Prostate gland (tissue), 2 donors: ENCODE results near the gene CBFA2T3. TPM values are rescaled to one million over a fixed set of nuclear protein-coding genes. Genes with fewer than 3 reads are reported as not detected.

Experiments used
- DNase-seq: peaks from one replicate; pipeline ENCODE4 v3.0.0-alpha.2; 2019; ENCODE audit warnings: low spot score
- H3K27ac ChIP-seq, 2 donors: fragments of 200-600 bp; sonication (generic); 2 replicates each; pipeline ENCODE4 v1.5.1; 2017 to 2019
- H3K27me3 ChIP-seq: fragments of 200-600 bp; sonication (generic); replicated peaks from 2 replicates; pipeline ENCODE4 v1.5.1; 2019; ENCODE audit not compliant: insufficient read depth
- H3K36me3 ChIP-seq, 2 donors: fragments of 200-600 bp; sonication (generic); 1 replicate in 1 of 2; 2 replicates in 1 of 2; pipeline versions ENCODE4 v1.5.1 to v1.8.1; 2017 to 2019
- H3K4me1 ChIP-seq: fragments of 200-600 bp; sonication (generic); replicated peaks from 2 replicates; pipeline ENCODE4 v1.5.1; 2019
- H3K4me3 ChIP-seq, 2 donors: fragments of 200-600 bp; sonication (generic); 2 replicates each; pipeline ENCODE4 v1.5.1; 2017 to 2019
- H3K9me3 ChIP-seq: fragments of 200-600 bp; sonication (generic); 2 replicates; pipeline ENCODE4 v1.5.1; 2017
- CTCF ChIP-seq, 4 experiments: fragments of 200-600 bp in 2 of 4; fragments of 450-650 bp in 2 of 4; sonication (generic) in 2 of 4; IDR thresholded peaks; 1 replicate in 3 of 4; 2 replicates in 1 of 4; pipeline ENCODE4 v1.5.1; 2016 to 2019; ENCODE audit warnings: antibody characterized with exemption in 4 of 4, mild to moderate bottlenecking in 2 of 4, moderate library complexity in 2 of 4
- POLR2A ChIP-seq: fragments of 450-650 bp; IDR thresholded peaks from one replicate; pipeline ENCODE4 v1.6.1; 2016; ENCODE audit warnings: antibody characterized with exemption, mild to moderate bottlenecking
- POLR2AphosphoS5 ChIP-seq: sonication (generic); formaldehyde crosslinking; IDR thresholded peaks from one replicate; pipeline ENCODE4 v1.6.1; 2017; ENCODE audit warnings: antibody characterized with exemption
- WGBS: methylation state at CpG from one replicate; pipeline ENCODE4 v1.1.5; 2018; 5-methylcytosine and 5-hydroxymethylcytosine counted together
- intact Hi-C: fragments of 100-400 bp; cut with DNase I; formaldehyde crosslinking; loops from one replicate; pipeline ENCODE4 v1.14.2; 2022
- total RNA-seq, 2 donors: library from RNA; depleted of rRNA; stranded (reverse); fragments of >200 nt; gene quantifications; one replicate each; pipeline ENCODE4 v1.1.0, GENCODE V29; 2016

The CBFA2T3 gene
- total RNA-seq, 2 donors from 2014 or later, result 4.5 to 8.7 TPM

- Histone ChIP-seq H3K27me3 (no peaks in the 10 kb centered on the region), H3K36me3 (peaks cover 0 to 7% of the 10 kb centered on the region in 2 donors), H3K27ac (no peak overlapping the region), H3K4me1 (no peaks in the 10 kb centered on the region), H3K4me3 (no peak overlapping the region), H3K9me3 (no peaks in the 10 kb centered on the region)
- WGBS, result 93% methylated on average over 25 of the region's 30 CpGs
- intact Hi-C loops, result no loop called here
- TF ChIP-seq CTCF (IDR thresholded peaks at IDR 0.05) (no peak), POLR2AphosphoS5 (no peak), POLR2A (no peak)
- DNase-seq, result no peak
These were observed 136.3 kb downstream of the CBFA2T3 start for GRCh38 chr16:88840600-88841215.

DNA sequence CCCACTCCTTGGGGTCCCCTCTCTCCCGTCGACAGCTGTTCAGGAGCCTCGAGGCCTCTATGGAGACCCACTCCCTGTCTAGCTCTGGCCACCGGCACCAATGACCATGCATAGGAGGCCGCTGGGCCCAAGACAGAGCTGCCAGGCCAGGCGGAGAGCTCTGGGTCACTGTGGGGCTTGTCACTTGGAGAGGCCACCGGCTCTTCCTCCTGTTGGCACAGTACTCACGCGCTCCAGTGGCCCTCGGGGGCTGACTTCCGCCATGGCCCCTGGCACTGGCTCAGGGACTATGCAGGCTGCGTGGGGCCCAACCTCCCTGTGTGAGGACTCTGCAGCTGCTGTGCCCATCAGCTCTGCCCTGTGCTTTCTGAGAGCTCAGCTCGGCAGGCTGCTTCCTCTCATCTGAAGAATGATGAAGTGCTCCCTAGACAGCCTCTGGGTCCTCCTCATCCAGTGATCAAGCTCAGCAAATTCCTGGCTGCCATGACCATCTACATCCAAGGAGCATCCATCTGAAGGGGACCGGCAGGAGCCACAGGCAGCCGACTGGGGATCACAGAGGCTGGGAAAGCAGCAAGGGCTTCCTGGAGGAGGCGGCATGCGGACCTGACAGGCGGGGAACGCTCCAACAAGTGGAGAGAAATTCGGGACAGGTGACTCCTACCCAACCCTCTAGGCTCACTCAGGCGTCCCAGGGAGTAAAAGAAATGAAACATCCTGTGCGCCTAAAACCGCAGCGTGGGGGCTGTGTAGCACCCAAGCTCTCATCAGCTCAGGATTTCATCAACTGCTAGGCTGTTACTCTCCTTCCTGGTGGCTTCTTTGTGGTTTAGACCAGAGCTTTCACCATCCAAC lies 137.0 kb downstream of the CBFA2T3 start:
- no peak for DNase-seq
- no peak for TF ChIP-seq POLR2A
- no peak for TF ChIP-seq CTCF (IDR thresholded peaks at IDR 0.05)
- TF ChIP-seq POLR2AphosphoS5, result no peak
- Histone ChIP-seq H3K27me3 (no peaks in the 10 kb centered on the region), H3K36me3 (peaks cover 0 to 7% of the 10 kb centered on the region in 2 donors), H3K9me3 (no peaks in the 10 kb centered on the region), H3K4me1 (no peaks in the 10 kb centered on the region), H3K4me3 (no peak overlapping the region), H3K27ac (no peak overlapping the region)
- WGBS, result 90% methylated on average over 24 of the region's 24 CpGs
- intact Hi-C loops, result no loop called here

DNA sequence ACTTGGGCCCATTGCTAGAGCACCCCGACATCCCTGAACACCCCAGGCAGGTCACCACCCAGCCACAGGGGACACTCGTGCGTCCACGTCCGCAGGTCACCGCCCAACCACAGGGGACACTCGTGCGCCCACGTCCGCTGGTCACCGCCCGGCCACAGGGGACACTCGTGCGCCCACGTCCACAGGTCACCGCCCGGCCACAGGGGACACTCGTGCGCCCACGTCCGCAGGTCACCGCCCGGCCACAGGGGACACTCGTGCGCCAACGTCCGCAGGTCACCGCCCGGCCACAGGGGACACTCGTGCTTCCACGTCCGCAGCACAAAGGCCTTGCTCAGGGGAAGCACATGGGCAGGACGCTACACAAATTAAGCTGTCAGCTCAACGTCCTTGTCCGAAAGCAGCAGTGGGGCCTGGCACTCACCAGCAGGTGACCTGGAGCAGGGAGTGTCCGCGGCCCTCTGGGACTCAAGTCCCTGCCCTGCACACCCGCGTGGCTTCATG lies 137.9 kb downstream of the CBFA2T3 start:
- TF ChIP-seq POLR2AphosphoS5 (no peak), CTCF (IDR thresholded peaks at IDR 0.05) (no peak), POLR2A (no peak)
- no peaks in the 10 kb centered on the region for H3K4me1 ChIP-seq
- no peaks in the 10 kb centered on the region for H3K27me3 ChIP-seq
- intact Hi-C loops, result no loop called here
- DNase-seq, result no peak
- H3K4me3 ChIP-seq, result no peak overlapping the region
- H3K9me3 ChIP-seq, result no peaks in the 10 kb centered on the region
- no peak overlapping the region for H3K27ac ChIP-seq
- peaks cover 0 to 7% of the 10 kb centered on the region in 2 donors for H3K36me3 ChIP-seq
- WGBS, result 90% methylated on average over 37 of the region's 39 CpGs

DNA sequence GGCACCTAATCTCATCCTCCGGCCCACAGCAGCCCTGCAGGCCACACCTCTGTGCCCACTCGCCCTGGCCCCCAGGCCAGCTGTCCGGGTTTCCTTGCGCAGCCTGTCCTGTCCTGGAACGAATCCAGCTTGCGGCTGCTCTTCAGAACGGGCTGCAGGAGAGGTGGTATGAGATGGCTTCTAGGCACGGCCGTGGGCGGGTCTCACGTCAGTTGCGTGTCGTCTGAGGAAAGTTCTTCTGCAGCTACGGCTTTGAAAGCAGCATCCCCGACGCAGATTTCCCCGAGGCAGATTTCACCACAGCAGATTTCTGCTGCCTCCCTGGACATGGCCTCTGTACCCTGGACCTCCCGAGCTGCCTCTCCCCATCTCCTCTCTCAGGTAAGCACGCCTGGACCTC lies 138.4 kb downstream of the CBFA2T3 start:
- DNase-seq, result no peak
- WGBS, result 86% methylated on average over 19 of the region's 19 CpGs
- peaks cover 0 to 7% of the 10 kb centered on the region in 2 donors for H3K36me3 ChIP-seq

More for the DNA sequence above, 138.4 kb downstream of the CBFA2T3 start:
- Histone ChIP-seq H3K4me1 (no peaks in the 10 kb centered on the region), H3K4me3 (no peak overlapping the region), H3K27me3 (no peaks in the 10 kb centered on the region), H3K9me3 (no peaks in the 10 kb centered on the region), H3K27ac (no peak overlapping the region)
- TF ChIP-seq CTCF (IDR thresholded peaks at IDR 0.05), result no peak
- no peak for TF ChIP-seq POLR2A
- no peak for TF ChIP-seq POLR2AphosphoS5
- intact Hi-C loops, result no loop called here
